K562 (cell line): Measurements from ENCODE around the gene CBLIF. TPM values are rescaled to one million over a fixed set of nuclear protein-coding genes. Genes with fewer than 3 reads are reported as not detected.
A peak's percentile ranks its signal among the peaks of the same experiment; 100 is the strongest.

Experiments used
- CREBBP ChIP-seq: IDR thresholded peaks from one replicate; pipeline ENCODE4 v1.6.1; 2012; ENCODE audit warnings: low read depth, mild to moderate bottlenecking, control low read depth, inconsistent platforms, low read length
- DEAF1 ChIP-seq: fragments of 450-650 bp; formaldehyde crosslinking; IDR thresholded peaks from 2 replicates; pipeline ENCODE4 v1.4.0; 2020; ENCODE audit warnings: mild to moderate bottlenecking, moderate library complexity
- MAZ ChIP-seq, 2 experiments: fragments of 450-650 bp in 1 of 2; sonication (generic) in 1 of 2; formaldehyde crosslinking; IDR thresholded peaks in 1 of 2; conservative IDR thresholded peaks in 1 of 2; 2 replicates each; pipeline versions ENCODE4 v1.4.0 to v1.5.0; 2020; ENCODE audit warnings: mild to moderate bottlenecking in 1 of 2, missing genetic modification reagents in 1 of 2
- MGA ChIP-seq: fragments of 450-650 bp; IDR thresholded peaks from 2 replicates; pipeline ENCODE4 v1.6.1; 2016; ENCODE audit warnings: mild to moderate bottlenecking, moderate library complexity
- NFATC3 ChIP-seq: fragments of 450-650 bp; IDR thresholded peaks from 2 replicates; pipeline ENCODE4 v1.6.1; 2017; ENCODE audit warnings: mild to moderate bottlenecking
- NFIX ChIP-seq: fragments of 250-450 bp; sonication (Bioruptor Pico); IDR thresholded peaks from 2 replicates; pipeline ENCODE4 v1.4.0; 2020; ENCODE audit warnings: low read depth, mild to moderate bottlenecking, moderate library complexity
- OTX1 ChIP-seq: fragments of 450-650 bp; formaldehyde crosslinking; IDR thresholded peaks from 2 replicates; pipeline ENCODE4 v1.4.0; 2022; ENCODE audit warnings: mild to moderate bottlenecking
- RCOR1 ChIP-seq, 2 experiments: IDR thresholded peaks; 2 replicates each; pipeline ENCODE4 v1.6.1; 2012; ENCODE audit warnings: low read depth in 2 of 2, low read length in 2 of 2, borderline replicate concordance in 1 of 2, improper control_type of control experiment in 1 of 2
- SMARCE1 ChIP-seq: fragments of 450-650 bp; IDR thresholded peaks from 2 replicates; pipeline ENCODE4 v1.7.1; 2016; ENCODE audit warnings: mild to moderate bottlenecking
- SUPT5H ChIP-seq: fragments of 450-650 bp; IDR thresholded peaks from 2 replicates; pipeline ENCODE4 v1.6.1; 2016
- TARDBP ChIP-seq: fragments of 450-650 bp; IDR thresholded peaks from 2 replicates; pipeline ENCODE4 v1.6.1; 2016
- ZBTB49 ChIP-seq: sonication (generic); formaldehyde crosslinking; IDR thresholded peaks from 2 replicates; pipeline ENCODE4 v1.8.0; 2022; ENCODE audit warnings: missing genetic modification reagents, mild to moderate bottlenecking, borderline replicate concordance
- ZNF324 ChIP-seq: fragments of 250-450 bp; sonication (Bioruptor Pico); IDR thresholded peaks from 2 replicates; pipeline ENCODE4 v1.4.0; 2020; ENCODE audit warnings: mild to moderate bottlenecking
- ZNF75A ChIP-seq: fragments of 450-650 bp; formaldehyde crosslinking; IDR thresholded peaks from 2 replicates; pipeline ENCODE4 v1.4.0; 2020; ENCODE audit warnings: mild to moderate bottlenecking
- polyA plus RNA-seq, 8 experiments: library from polyadenylated mRNA; depleted of rRNA in 4 of 8; stranded (reverse) in 5 of 8; unstranded in 3 of 8; fragments of >200 nt; fragmentation: Nextera tagmentation in 2 of 8; fragmentation: Illumina TruSeq in 1 of 8; extraction: Ambion mirVana in 2 of 8; extraction: Trizol in 1 of 8; gene quantifications; 2 replicates each; pipeline versions ENCODE4 v1.2.1 to v1.2.3, GENCODE V29; 2011 to 2014; ENCODE audit warnings: inconsistent platforms in 1 of 8, missing spikeins in 1 of 8
- total RNA-seq, 7 experiments: library from RNA; depleted of rRNA in 6 of 7; stranded (reverse); fragments of >200 nt in 6 of 7; fragmentation: Illumina TruSeq in 2 of 7; extraction: Trizol in 2 of 7; gene quantifications; 2 replicates each; pipeline versions ENCODE4 v1.2.1 to v1.2.3, GENCODE V29; 2011 to 2021; ENCODE audit warnings: low replicate concordance in 1 of 7

Gene CBLIF
- total and polyA plus RNA-seq, 9 of the 15 experiments (the other 6 are each of a cell fraction or from before 2014, with no cell fraction given), result 0.07 to 0.83 (median 0.54) TPM

- TF ChIP-seq ZBTB49 (CRISPR knock-in tag) (no peak), OTX1 (CRISPR knock-in tag) (no peak), RCOR1 (IDR thresholded peaks at IDR 0.05; ENCODE audit: borderline replicate concordance in 1 of 2, low read depth in 2 of 2, low read length in 2 of 2) (0 out of 4 replicates have a peak, but pooled peaks of 1 of the 2 experiments have one; percentile 34), SMARCE1 (no peak), ZNF324 (CRISPR knock-in tag) (no peak), NFIX (no peak), ZNF75A (CRISPR knock-in tag) (no peak), TARDBP (no peak), MAZ (CRISPR knock-in tag; conservative IDR thresholded peaks at IDR 0.05 in 1 of 2, IDR thresholded peaks at IDR 0.05 in 1 of 2) (peak in 1 of 2 experiments; percentile 56; a peak in 2 of 4 replicates), NFATC3 (0 out of 2 replicates have a peak, but pooled peaks have one; percentile 49), DEAF1 (peak; percentile 69; the same call in 1 of the 2 replicates), SUPT5H (no peak), CREBBP (no peak), MGA (peak; percentile 98)
Observed at GRCh38 chr11:59802639-59803176, 42.6 kb downstream of the CBLIF start (continued).
